ENCODE results near the gene NMD3. TPM values are rescaled to one million over a fixed set of nuclear protein-coding genes. Genes with fewer than 3 reads are reported as not detected.

NMD3 gene
- total RNA-seq, 1 experiment from 2014 or later, result 90.7 TPM

DNA sequence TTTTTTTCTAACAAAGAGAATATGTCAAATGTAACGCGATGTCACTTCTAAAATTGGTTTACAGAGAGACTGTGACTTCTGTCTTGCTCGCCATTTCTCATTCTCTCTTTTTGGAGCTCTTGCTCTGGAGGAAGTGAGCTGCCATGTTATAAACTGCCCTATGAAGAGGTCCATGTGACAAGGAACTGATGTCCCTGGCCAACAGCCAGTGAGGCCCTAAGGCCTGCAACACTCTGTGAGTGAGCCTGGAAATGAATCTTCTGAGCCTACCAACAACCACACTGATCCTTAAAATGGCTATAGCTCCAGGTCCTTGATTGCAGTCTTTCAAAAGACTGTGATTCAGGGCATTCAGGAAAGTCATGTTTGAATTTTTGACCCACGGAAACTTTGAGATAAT, 49.9 kb downstream of the NMD3 start:
- TF ChIP-seq, protein P1, sequence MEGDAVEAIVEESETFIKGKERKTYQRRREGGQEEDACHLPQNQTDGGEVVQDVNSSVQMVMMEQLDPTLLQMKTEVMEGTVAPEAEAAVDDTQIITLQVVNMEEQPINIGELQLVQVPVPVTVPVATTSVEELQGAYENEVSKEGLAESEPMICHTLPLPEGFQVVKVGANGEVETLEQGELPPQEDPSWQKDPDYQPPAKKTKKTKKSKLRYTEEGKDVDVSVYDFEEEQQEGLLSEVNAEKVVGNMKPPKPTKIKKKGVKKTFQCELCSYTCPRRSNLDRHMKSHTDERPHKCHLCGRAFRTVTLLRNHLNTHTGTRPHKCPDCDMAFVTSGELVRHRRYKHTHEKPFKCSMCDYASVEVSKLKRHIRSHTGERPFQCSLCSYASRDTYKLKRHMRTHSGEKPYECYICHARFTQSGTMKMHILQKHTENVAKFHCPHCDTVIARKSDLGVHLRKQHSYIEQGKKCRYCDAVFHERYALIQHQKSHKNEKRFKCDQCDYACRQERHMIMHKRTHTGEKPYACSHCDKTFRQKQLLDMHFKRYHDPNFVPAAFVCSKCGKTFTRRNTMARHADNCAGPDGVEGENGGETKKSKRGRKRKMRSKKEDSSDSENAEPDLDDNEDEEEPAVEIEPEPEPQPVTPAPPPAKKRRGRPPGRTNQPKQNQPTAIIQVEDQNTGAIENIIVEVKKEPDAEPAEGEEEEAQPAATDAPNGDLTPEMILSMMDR (IDR thresholded peaks at IDR 0.05; ENCODE audit: unreplicated experiment), result no peak
- Mint-ChIP-seq H3K9me3 (ENCODE audit: low read depth, unreplicated experiment) (no peaks in the 10 kb centered on the region), H3K27me3 (ENCODE audit: unreplicated experiment) (no peaks in the 10 kb centered on the region), H3K4me3 (ENCODE audit: low read depth, unreplicated experiment) (no peak overlapping the region), H3K27ac (ENCODE audit: unreplicated experiment) (no peak overlapping the region), H3K36me3 (ENCODE audit: insufficient read depth, unreplicated experiment) (peaks cover 7% of the 10 kb centered on the region), H3K4me1 (ENCODE audit: low read depth, unreplicated experiment) (peaks cover 28% of the 10 kb centered on the region)
- CTCF ChIA-PET, result interaction anchor here (1.7 to 1.8 kb wide), 2 partner anchors 140 to 153 kb away, joined by 4 to 5 read pairs; no protein-coding TSS in a partner anchor
- no peak for DNase-seq
- intact Hi-C loops (cut with micrococcal nuclease; ENCODE audit: unreplicated experiment), result loop anchor here (5.0 kb wide), 1 partner anchor 46 kb away; no protein-coding TSS in a partner anchor
- BruUV-seq (replicated peaks), result no TSS peak

DNA sequence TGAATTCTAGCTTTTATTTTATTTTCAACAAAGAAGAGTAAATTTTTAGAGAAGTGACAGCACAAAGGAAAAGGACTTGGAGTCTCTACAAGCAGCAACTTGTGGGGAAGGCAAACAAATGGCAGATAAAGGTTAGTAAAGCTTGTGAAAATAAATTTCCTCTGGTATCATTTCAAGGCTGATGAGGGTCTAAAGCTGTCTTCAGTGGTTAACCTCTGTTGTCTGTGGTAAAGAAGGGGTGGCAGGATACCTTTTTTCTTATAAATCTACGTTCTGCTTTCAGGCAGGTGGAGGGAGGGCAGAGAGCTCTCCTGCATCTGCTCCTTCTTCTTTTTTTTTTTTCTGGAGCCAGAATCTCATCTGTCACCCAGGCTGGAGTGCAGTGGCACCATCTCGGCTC, 50.5 kb downstream of the NMD3 start:
- Mint-ChIP-seq H3K36me3 (ENCODE audit: insufficient read depth, unreplicated experiment) (peaks cover 12% of the 10 kb centered on the region), H3K4me1 (ENCODE audit: low read depth, unreplicated experiment) (peaks cover 26% of the 10 kb centered on the region), H3K27me3 (ENCODE audit: unreplicated experiment) (no peaks in the 10 kb centered on the region), H3K9me3 (ENCODE audit: low read depth, unreplicated experiment) (no peaks in the 10 kb centered on the region), H3K4me3 (ENCODE audit: low read depth, unreplicated experiment) (no peak overlapping the region), H3K27ac (ENCODE audit: unreplicated experiment) (no peak overlapping the region)
- no TSS peak for BruUV-seq (replicated peaks)
- no peak for DNase-seq
- TF ChIP-seq, protein P1 (IDR thresholded peaks at IDR 0.05; ENCODE audit: unreplicated experiment), result no peak
- intact Hi-C loops (cut with micrococcal nuclease; ENCODE audit: unreplicated experiment), result loop anchor here (5.0 kb wide), 1 partner anchor 46 kb away; no protein-coding TSS in a partner anchor
- CTCF ChIA-PET, result interaction anchor here (1.7 to 1.8 kb wide), 2 partner anchors 139 to 152 kb away, joined by 4 to 5 read pairs; no protein-coding TSS in a partner anchor

DNA sequence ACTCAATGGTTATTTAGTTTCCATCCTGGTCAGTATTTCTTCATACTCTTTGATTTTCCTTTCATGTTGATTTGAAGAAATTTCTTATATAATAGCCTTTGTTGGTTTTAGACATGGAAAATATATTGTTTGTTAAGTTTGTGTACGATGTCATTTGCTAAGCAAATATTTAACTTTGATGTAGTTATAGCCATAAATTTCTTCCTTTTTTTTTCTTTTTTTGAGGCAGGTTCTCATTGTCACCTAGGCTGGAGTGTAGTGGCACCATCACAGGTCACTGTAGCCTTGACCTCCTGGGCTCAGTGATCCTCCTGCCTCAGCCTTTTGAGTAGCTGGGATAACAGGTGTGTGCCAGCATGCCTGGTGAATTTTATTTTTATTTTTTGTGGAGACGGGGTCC, 51.4 kb downstream of the NMD3 start:
- BruUV-seq (replicated peaks), result no TSS peak
- Mint-ChIP-seq H3K4me1 (ENCODE audit: low read depth, unreplicated experiment) (peaks cover 17% of the 10 kb centered on the region), H3K36me3 (ENCODE audit: insufficient read depth, unreplicated experiment) (peaks cover 17% of the 10 kb centered on the region), H3K9me3 (ENCODE audit: low read depth, unreplicated experiment) (no peaks in the 10 kb centered on the region), H3K27ac (ENCODE audit: unreplicated experiment) (no peak overlapping the region), H3K27me3 (ENCODE audit: unreplicated experiment) (no peaks in the 10 kb centered on the region), H3K4me3 (ENCODE audit: low read depth, unreplicated experiment) (no peak overlapping the region)
- intact Hi-C loops (cut with micrococcal nuclease; ENCODE audit: unreplicated experiment), result loop anchor here (5.0 kb wide), 1 partner anchor 45 kb away; no protein-coding TSS in a partner anchor
- CTCF ChIA-PET, result interaction anchor here (1.7 to 1.8 kb wide), 2 partner anchors 138 to 151 kb away, joined by 4 to 5 read pairs; no protein-coding TSS in a partner anchor
- no peak for DNase-seq
- TF ChIP-seq, protein P1 (IDR thresholded peaks at IDR 0.05; ENCODE audit: unreplicated experiment), result no peak

DNA sequence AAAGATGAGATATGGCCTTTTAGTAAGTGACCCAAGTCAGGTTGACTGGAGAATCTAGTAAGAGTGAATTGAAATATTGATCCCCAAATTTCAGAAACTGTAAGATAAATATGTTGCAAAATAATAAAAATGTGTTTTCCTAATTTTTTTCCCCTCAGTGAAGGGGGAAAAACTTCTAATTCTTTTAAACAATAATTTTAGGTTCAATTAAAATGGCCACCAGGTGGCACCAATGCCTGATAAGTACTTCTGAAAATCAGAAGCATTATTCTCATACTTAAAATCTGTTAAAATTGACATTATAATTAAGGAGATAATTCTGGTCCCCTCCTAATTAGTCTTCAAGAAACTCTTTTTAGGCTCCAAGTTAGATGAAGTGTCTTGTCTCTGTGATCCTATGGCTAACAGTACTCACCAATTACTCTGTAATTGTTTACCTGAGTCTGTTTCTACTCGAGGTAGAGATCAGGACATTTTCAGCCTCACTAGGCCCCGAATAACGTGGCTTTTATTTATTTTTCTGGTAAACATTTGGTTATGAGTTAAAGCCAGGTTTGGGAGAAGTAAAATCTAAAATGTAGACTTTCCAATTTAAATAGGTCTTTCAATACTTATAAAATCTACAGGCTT, 52.6 kb downstream of the NMD3 start:
- DNase-seq, result peak; percentile 47
- Mint-ChIP-seq H3K27ac (ENCODE audit: unreplicated experiment) (no peak overlapping the region), H3K36me3 (ENCODE audit: insufficient read depth, unreplicated experiment) (peaks cover 17% of the 10 kb centered on the region), H3K27me3 (ENCODE audit: unreplicated experiment) (no peaks in the 10 kb centered on the region), H3K9me3 (ENCODE audit: low read depth, unreplicated experiment) (no peaks in the 10 kb centered on the region), H3K4me1 (ENCODE audit: low read depth, unreplicated experiment) (peaks cover 5% of the 10 kb centered on the region), H3K4me3 (ENCODE audit: low read depth, unreplicated experiment) (no peak overlapping the region)
- TF ChIP-seq, protein P1 (IDR thresholded peaks at IDR 0.05; ENCODE audit: unreplicated experiment), result peak; percentile 76
- intact Hi-C loops (cut with micrococcal nuclease; ENCODE audit: unreplicated experiment), result loop anchor here (1.0 to 5.0 kb wide), 3 partner anchors 44 to 151 kb away; no protein-coding TSS in a partner anchor
- CTCF ChIA-PET, result no interaction called here
- no TSS peak for BruUV-seq (replicated peaks)

Measured in Calu3 (cell line).